H9 (cell line): ENCODE data around the gene DLEC1. TPM values are rescaled to one million over a fixed set of nuclear protein-coding genes. Genes with fewer than 3 reads are reported as not detected.

Experiments used
- DNase-seq: peaks from one replicate; pipeline ENCODE4 v3.0.0-alpha.2; 2017
- H2AFZ ChIP-seq: one replicate; pipeline ENCODE4 v1.6.1; 2013; ENCODE audit warnings: mild to moderate bottlenecking, low read length, control low read depth, moderate library complexity
- H2AK5ac ChIP-seq: 2 replicates; pipeline ENCODE4 v1.6.1; 2013; ENCODE audit warnings: low read length, control low read depth, mixed read lengths; ENCODE audit not compliant: insufficient read length
- H2BK120ac ChIP-seq: one replicate; pipeline ENCODE4 v1.6.1; 2013; ENCODE audit warnings: low read depth, mild to moderate bottlenecking, low read length, control low read depth, inconsistent platforms; ENCODE audit not compliant: poor library complexity, severe bottlenecking
- H2BK12ac ChIP-seq: 2 replicates; pipeline ENCODE4 v1.6.1; 2013; ENCODE audit warnings: low read length, control low read depth, mixed read lengths, low read depth; ENCODE audit not compliant: insufficient read length
- H2BK15ac ChIP-seq: 2 replicates; pipeline ENCODE4 v1.6.1; 2013; ENCODE audit warnings: low read depth, low read length, control low read depth
- H2BK20ac ChIP-seq: one replicate; pipeline ENCODE4 v1.6.1; 2013; ENCODE audit warnings: low read depth, mild to moderate bottlenecking, low read length, control low read depth, inconsistent platforms; ENCODE audit not compliant: poor library complexity, severe bottlenecking
- H2BK5ac ChIP-seq: 2 replicates; pipeline ENCODE4 v1.6.1; 2013; ENCODE audit warnings: low read length, control low read depth, mixed read lengths; ENCODE audit not compliant: insufficient read length
- H3K14ac ChIP-seq: 2 replicates; pipeline ENCODE4 v1.6.1; 2013; ENCODE audit warnings: low read length, control low read depth; ENCODE audit not compliant: insufficient read depth
- H3K18ac ChIP-seq: 2 replicates; pipeline ENCODE4 v1.6.1; 2013; ENCODE audit warnings: low read depth, mild to moderate bottlenecking, mixed read lengths, low read length, control low read depth; ENCODE audit not compliant: insufficient read length
- H3K23ac ChIP-seq: 2 replicates; pipeline ENCODE4 v1.6.1; 2013; ENCODE audit warnings: low read length, control low read depth, mixed read lengths, low read depth; ENCODE audit not compliant: insufficient read length
- H3K23me2 ChIP-seq: 2 replicates; pipeline ENCODE4 v1.6.1; 2013; ENCODE audit warnings: low read depth, mild to moderate bottlenecking, mixed read lengths, low read length, control low read depth; ENCODE audit not compliant: insufficient read length, poor library complexity, severe bottlenecking
- H3K27ac ChIP-seq: 2 replicates; pipeline ENCODE4 v1.5.1; 2013; ENCODE audit warnings: low read length, control low read depth, mixed read lengths, low read depth; ENCODE audit not compliant: insufficient read length
- H3K27me3 ChIP-seq: 2 replicates; pipeline ENCODE4 v1.6.1; 2013; ENCODE audit warnings: low read length, control low read depth, inconsistent platforms; ENCODE audit not compliant: insufficient read depth
- H3K4ac ChIP-seq: 2 replicates; pipeline ENCODE4 v1.6.1; 2013; ENCODE audit warnings: low read depth, mild to moderate bottlenecking, control low read depth, inconsistent platforms, low read length, moderate library complexity
- H3K4me1 ChIP-seq: 2 replicates; pipeline ENCODE4 v1.6.1; 2013; ENCODE audit warnings: low read length, control low read depth, inconsistent platforms; ENCODE audit not compliant: insufficient read depth
- H3K4me2 ChIP-seq: 2 replicates; pipeline ENCODE4 v1.6.1; 2013; ENCODE audit warnings: low read length, control low read depth, mixed read lengths; ENCODE audit not compliant: insufficient read length, insufficient read depth
- H3K56ac ChIP-seq: 2 replicates; pipeline ENCODE4 v1.6.1; 2013; ENCODE audit warnings: low read depth, mild to moderate bottlenecking, mixed read lengths, low read length, control low read depth; ENCODE audit not compliant: insufficient read length
- H3K79me1 ChIP-seq: 2 replicates; pipeline ENCODE4 v1.6.1; 2013; ENCODE audit warnings: low read depth, mild to moderate bottlenecking, moderate library complexity, low read length, control low read depth, inconsistent platforms; ENCODE audit not compliant: insufficient read depth, poor library complexity, severe bottlenecking
- H3K79me2 ChIP-seq: 2 replicates; pipeline ENCODE4 v1.6.1; 2013; ENCODE audit warnings: low read length, control low read depth, inconsistent platforms; ENCODE audit not compliant: insufficient read depth
- H3K9ac ChIP-seq: 2 replicates; pipeline ENCODE4 v1.6.1; 2013; ENCODE audit warnings: low read length, control low read depth, mixed read lengths; ENCODE audit not compliant: insufficient read length; ENCODE audit errors: extremely low read depth
- H3K9me3 ChIP-seq: one replicate; pipeline ENCODE4 v1.6.1; 2013; ENCODE audit warnings: low read depth, low read length, inconsistent platforms; ENCODE audit not compliant: control insufficient read depth
- H3T11ph ChIP-seq: one replicate; pipeline ENCODE4 v1.6.1; 2013; ENCODE audit warnings: mild to moderate bottlenecking, low read length, control low read depth, inconsistent platforms
- H4K20me1 ChIP-seq: one replicate; pipeline ENCODE4 v1.6.1; 2013; ENCODE audit not compliant: control insufficient read depth, insufficient read length, insufficient read depth
- H4K5ac ChIP-seq: 2 replicates; pipeline ENCODE4 v1.6.1; 2013; ENCODE audit warnings: low read depth, mild to moderate bottlenecking, mixed read lengths, low read length, control low read depth; ENCODE audit not compliant: insufficient read length
- H4K8ac ChIP-seq: replicated peaks from 2 replicates; pipeline ENCODE4 v1.6.1; 2013; ENCODE audit warnings: low read length, control low read depth, mixed read lengths, low read depth; ENCODE audit not compliant: insufficient read length
- H4K91ac ChIP-seq: 2 replicates; pipeline ENCODE4 v1.6.1; 2013; ENCODE audit warnings: low read depth, mild to moderate bottlenecking, moderate library complexity, mixed read lengths, low read length, control low read depth; ENCODE audit not compliant: insufficient read length
- H3K27ac Mint-ChIP-seq, 3 experiments: 2 replicates in 2 of 3; 3 replicates in 1 of 3; pipeline ENCODE4 v1.8.0; 2020 to 2021; ENCODE audit warnings: mixed read lengths in 3 of 3, mild to moderate bottlenecking in 1 of 3, moderate library complexity in 1 of 3
- H3K27me3 Mint-ChIP-seq: 2 replicates; pipeline ENCODE4 v1.8.0; 2021; ENCODE audit warnings: low read depth, mild to moderate bottlenecking, moderate library complexity, mixed read lengths
- H3K36me3 Mint-ChIP-seq, 3 experiments: 2 replicates in 2 of 3; 3 replicates in 1 of 3; pipeline ENCODE4 v1.8.0; 2020 to 2021; ENCODE audit warnings: low read depth in 3 of 3, mixed read lengths in 3 of 3; ENCODE audit not compliant: insufficient read depth in 1 of 3
- H3K4me1 Mint-ChIP-seq, 2 experiments: 2 replicates each; pipeline ENCODE4 v1.8.0; 2020; ENCODE audit warnings: mixed read lengths in 2 of 2
- H3K4me3 Mint-ChIP-seq, 2 experiments: 2 replicates in 1 of 2; 3 replicates in 1 of 2; pipeline ENCODE4 v1.8.0; 2020 to 2021; ENCODE audit warnings: mild to moderate bottlenecking in 2 of 2, mixed read lengths in 2 of 2, moderate library complexity in 1 of 2
- H3K9me3 Mint-ChIP-seq, 2 experiments: 2 replicates in 1 of 2; 3 replicates in 1 of 2; pipeline ENCODE4 v1.8.0; 2020; ENCODE audit warnings: mild to moderate bottlenecking in 2 of 2, mixed read lengths in 2 of 2, moderate library complexity in 1 of 2
- CTCF ChIP-seq: fragments of 200-600 bp; sonication (generic); conservative IDR thresholded peaks from 3 replicates; pipeline ENCODE4 v1.8.0; 2021; ENCODE audit warnings: antibody characterized with exemption, mild to moderate bottlenecking
- WGBS: extraction: QIAGEN DNeasy Blood & Tissue Kit; methylation state at CpG from one replicate; pipeline ENCODE4 v1.1.7; 2013; ENCODE audit warnings: missing lambda C conversion rate, low lambda C conversion rate, mixed read lengths; ENCODE audit not compliant: insufficient read length; ENCODE audit errors: extremely low coverage; 5-methylcytosine and 5-hydroxymethylcytosine counted together
- total RNA-seq: library from RNA; stranded (reverse); gene quantifications from 2 replicates; pipeline ENCODE4 v1.2.1, GENCODE V29; 2021

Gene DLEC1
- total RNA-seq, 1 experiment from 2014 or later: 2.1 TPM

DNA sequence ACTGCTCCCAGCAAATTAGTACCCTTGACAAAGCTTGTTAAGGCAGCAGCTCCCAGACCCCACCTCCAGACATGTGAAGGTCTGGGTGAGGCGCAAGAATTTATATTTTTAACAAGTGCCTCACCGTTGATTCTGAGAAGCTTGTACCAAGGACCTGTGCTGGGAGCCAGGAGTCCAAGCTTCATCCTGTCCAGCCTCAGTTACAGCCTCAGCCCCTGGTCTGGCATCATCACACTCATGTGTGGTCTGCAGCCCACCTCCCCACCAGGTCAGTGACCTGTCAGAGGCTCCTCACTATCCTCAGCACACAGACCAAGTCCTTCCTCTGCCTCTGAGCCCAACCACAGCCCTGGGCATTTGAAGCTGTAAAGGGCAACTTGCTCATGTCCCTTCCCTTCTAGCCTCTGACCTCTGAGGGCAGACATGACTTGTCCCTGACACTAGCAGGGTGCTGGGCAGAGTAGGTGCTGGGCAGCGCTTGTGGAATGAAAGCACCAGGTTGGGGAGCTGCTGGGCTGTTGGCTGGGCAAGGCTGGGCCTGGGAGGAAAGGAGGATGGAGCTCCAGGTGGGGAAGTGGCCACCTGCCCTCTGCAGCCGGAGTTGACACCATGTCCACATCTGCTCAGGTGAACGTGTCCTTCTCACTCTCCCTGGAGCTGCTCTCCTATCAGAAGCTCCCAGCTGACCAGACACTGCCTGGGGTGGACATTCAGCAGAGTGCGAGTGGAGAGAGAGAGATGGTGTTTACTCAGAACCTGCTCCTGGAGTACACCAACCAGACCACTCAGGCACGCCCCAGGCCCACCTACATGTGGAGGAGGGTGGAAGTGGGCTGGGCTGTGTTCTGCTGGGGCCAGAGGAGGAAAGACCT is 81.0 kb downstream of the DLEC1 start:
- Histone ChIP-seq H3K27me3 (no peaks in the 10 kb centered on the region), H3K9me3 (no peaks in the 10 kb centered on the region), H3K79me2 (no peaks in the 10 kb centered on the region), H2BK120ac (no peak overlapping the region), H3K4me2 (no peak overlapping the region), H4K91ac (no peak overlapping the region), H2AFZ (no peak overlapping the region), H3K9ac (no peak overlapping the region), H4K20me1 (no peaks in the 10 kb centered on the region), H2BK5ac (no peak overlapping the region), H4K5ac (no peak overlapping the region), H3K4me1 (no peaks in the 10 kb centered on the region), H3K23me2 (no peaks in the 10 kb centered on the region), H2AK5ac (no peak overlapping the region), H3K23ac (no peak overlapping the region), H3K4ac (no peak overlapping the region), H3K56ac (no peak overlapping the region), H3K27ac (no peak overlapping the region), H2BK20ac (no peak overlapping the region), H3K18ac (no peak overlapping the region), H2BK15ac (no peak overlapping the region), H3K79me1 (no peaks in the 10 kb centered on the region), H3T11ph (no peak overlapping the region), H3K14ac (no peak overlapping the region), H2BK12ac (no peak overlapping the region), H4K8ac (no peak overlapping the region)
- H3K36me3 Mint-ChIP-seq: peaks cover 25 to 65% (median 42%) of the 10 kb centered on the region in 3 experiments; a peak in 6 of 7 replicates
- H3K27ac Mint-ChIP-seq: no peak overlapping the region
- no CpG with 5 or more reads among the region's 7 CpGs for WGBS
- H3K27me3 Mint-ChIP-seq: peaks cover 14% of the 10 kb centered on the region
- H3K4me1 Mint-ChIP-seq: peaks cover 0 to 3% of the 10 kb centered on the region in 2 experiments; a peak in 1 of 4 replicates
- H3K9me3 Mint-ChIP-seq: no peaks in the 10 kb centered on the region; a peak in 1 of 5 replicates
- TF ChIP-seq CTCF: no peak
- DNase-seq: peak; percentile 20
- H3K4me3 Mint-ChIP-seq: no peak overlapping the region
